ENCODE measurements around the gene DUSP14. TPM values are rescaled to one million over a fixed set of nuclear protein-coding genes. Genes with fewer than 3 reads are reported as not detected.

Gene DUSP14
- polyA plus RNA-seq, 1 of the 3 experiments (the other 2 are of a cell fraction), result 85.8 TPM

GRCh38 chr17:37532756-37533155 lies 43.1 kb downstream of the DUSP14 start:
- Histone ChIP-seq H3K27ac (ENCODE audit: low read depth in 2 of 2, low read length in 1 of 2) (no peak overlapping the region), H3F3A (replicated peaks; ENCODE audit: insufficient read depth) (no peaks in the 10 kb centered on the region), H3K4me3 (ENCODE audit: low read depth in 2 of 2, low read length in 1 of 2) (no peak overlapping the region), H2AFZ (ENCODE audit: low read depth) (no peak overlapping the region), H3K4me1 (ENCODE audit: control insufficient read depth in 1 of 2, insufficient read depth in 2 of 2, low read depth in 1 of 2, low read length in 1 of 2) (no peaks in the 10 kb centered on the region), H3K9me3 (no peaks in the 10 kb centered on the region), H3K79me2 (ENCODE audit: insufficient read depth) (no peaks in the 10 kb centered on the region), H4K20me1 (ENCODE audit: insufficient read depth) (no peaks in the 10 kb centered on the region), H3K9me2 (no peaks in the 10 kb centered on the region), H3K4me2 (no peak overlapping the region), H3K9ac (no peak overlapping the region), H3K36me3 (replicated peaks in 1 of 2; ENCODE audit: control insufficient read depth in 1 of 2, insufficient read depth in 2 of 2, low read length in 1 of 2) (peaks cover 60 to 68% of the 10 kb centered on the region in 2 experiments), H3K27me3 (ENCODE audit: insufficient read depth) (no peaks in the 10 kb centered on the region)
- ChIA-PET POLR2A (no interaction called here), CTCF (no interaction called here)
- 92% methylated on average over 3 of the region's 3 CpGs for WGBS (ENCODE audit: low lambda C conversion rate)
- TF ChIP-seq POLR2AphosphoS5 (IDR thresholded peaks at IDR 0.05; ENCODE audit: low read depth, low read length) (no peak), FOSL2 (IDR thresholded peaks at IDR 0.05; ENCODE audit: borderline replicate concordance, low read depth) (no peak), FOXM1 (IDR thresholded peaks at IDR 0.05; ENCODE audit: low read depth) (no peak), USF2 (IDR thresholded peaks at IDR 0.05; ENCODE audit: borderline replicate concordance, low read depth, low read length) (no peak), RXRA (IDR thresholded peaks at IDR 0.05; ENCODE audit: borderline replicate concordance, low read depth) (no peak), SMC3 (IDR thresholded peaks at IDR 0.05; ENCODE audit: low read depth, low read length) (no peak), NRF1 (IDR thresholded peaks at IDR 0.05; ENCODE audit: low read depth, low read length) (no peak), MEF2A (IDR thresholded peaks at IDR 0.05; ENCODE audit: borderline replicate concordance, low read depth) (no peak), CHD2 (IDR thresholded peaks at IDR 0.05; ENCODE audit: low read length, partially characterized antibody) (no peak), EP300 (IDR thresholded peaks at IDR 0.05; ENCODE audit: borderline replicate concordance in 1 of 2, low read depth in 1 of 2, low read length in 1 of 2) (no peak), TEAD4 (IDR thresholded peaks at IDR 0.05; ENCODE audit: borderline replicate concordance, insufficient read depth) (no peak), RAD21 (IDR thresholded peaks at IDR 0.05; ENCODE audit: low read length) (no peak), GABPA (IDR thresholded peaks at IDR 0.05; ENCODE audit: low read depth) (no peak), SIN3A (IDR thresholded peaks at IDR 0.05; ENCODE audit: borderline replicate concordance, low read depth, low read length) (no peak), RFX5 (IDR thresholded peaks at IDR 0.05; ENCODE audit: low read length) (no peak), YY1 (IDR thresholded peaks at IDR 0.05; ENCODE audit: low read depth) (no peak), TAF1 (IDR thresholded peaks at IDR 0.05; ENCODE audit: borderline replicate concordance, low read depth, low read length) (no peak), PBX3 (IDR thresholded peaks at IDR 0.05) (no peak)
- DNase-seq, result no peak

GRCh38 chr17:37535906-37536305 lies 46.2 kb downstream of the DUSP14 start:
- no peak for DNase-seq
- no peaks in the 10 kb centered on the region for H3K4me1 ChIP-seq (ENCODE audit: control insufficient read depth in 1 of 2, insufficient read depth in 2 of 2, low read depth in 1 of 2, low read length in 1 of 2)
- H2AFZ ChIP-seq (ENCODE audit: low read depth), result no peak overlapping the region
- POLR2A ChIA-PET, result no interaction called here
- no peaks in the 10 kb centered on the region for H3K9me3 ChIP-seq
- peaks cover 63 to 75% of the 10 kb centered on the region in 2 experiments for H3K36me3 ChIP-seq (replicated peaks in 1 of 2; ENCODE audit: control insufficient read depth in 1 of 2, insufficient read depth in 2 of 2, low read length in 1 of 2)
- no peaks in the 10 kb centered on the region for H3K9me2 ChIP-seq
- no peak overlapping the region for H3K9ac ChIP-seq
- no peak overlapping the region for H3K4me2 ChIP-seq
- H4K20me1 ChIP-seq (ENCODE audit: insufficient read depth), result no peaks in the 10 kb centered on the region
- no peak overlapping the region for H3K27ac ChIP-seq (ENCODE audit: low read depth in 2 of 2, low read length in 1 of 2)
- CTCF ChIA-PET, result interaction anchor here (1.1 to 4.0 kb wide), 5 partner anchors 8 to 46 kb away, joined by 3 to 22 read pairs (median 4); partner anchors contain the start of gene DUSP14
- no peaks in the 10 kb centered on the region for H3F3A ChIP-seq (replicated peaks; ENCODE audit: insufficient read depth)
- no peaks in the 10 kb centered on the region for H3K27me3 ChIP-seq (ENCODE audit: insufficient read depth)
- H3K4me3 ChIP-seq (ENCODE audit: low read depth in 2 of 2, low read length in 1 of 2), result no peak overlapping the region
- 99% methylated on average over 5 of the region's 5 CpGs for WGBS (ENCODE audit: low lambda C conversion rate)
- H3K79me2 ChIP-seq (ENCODE audit: insufficient read depth), result no peaks in the 10 kb centered on the region
- TF ChIP-seq NFIC (IDR thresholded peaks at IDR 0.05; ENCODE audit: borderline replicate concordance) (no peak), GABPA (IDR thresholded peaks at IDR 0.05; ENCODE audit: low read depth) (no peak), PBX3 (IDR thresholded peaks at IDR 0.05) (no peak), MEF2A (IDR thresholded peaks at IDR 0.05; ENCODE audit: borderline replicate concordance, low read depth) (no peak), MXI1 (IDR thresholded peaks at IDR 0.05; ENCODE audit: low read depth, low read length) (no peak), EP300 (IDR thresholded peaks at IDR 0.05; ENCODE audit: borderline replicate concordance in 1 of 2, low read depth in 1 of 2, low read length in 1 of 2) (no peak), REST (IDR thresholded peaks at IDR 0.05; ENCODE audit: low read depth, low read length) (no peak), FOSL2 (IDR thresholded peaks at IDR 0.05; ENCODE audit: borderline replicate concordance, low read depth) (no peak), ELF1 (IDR thresholded peaks at IDR 0.05) (no peak), RCOR1 (IDR thresholded peaks at IDR 0.05; ENCODE audit: low read length) (no peak)
